ENCODE data around the gene SRGAP1.

Gene SRGAP1

GRCh38 chr12:63912651-63913050, 68.2 kb downstream of the SRGAP1 start:
- DNase-seq = no peak

GRCh38 chr12:63913929-63914328, 69.4 kb downstream of the SRGAP1 start:
- DNase-seq = no peak

GRCh38 chr12:63915105-63915800, 70.8 kb downstream of the SRGAP1 start:
- DNase-seq = no peak

- no peak for DNase-seq
Observed at GRCh38 chr12:63916561-63917476, 72.3 kb downstream of the SRGAP1 start.

GRCh38 chr12:63917477-63917862, 73.0 kb downstream of the SRGAP1 start:
- DNase-seq = no peak

- no peak for DNase-seq
Observed at GRCh38 chr12:63917864-63918799, 73.6 kb downstream of the SRGAP1 start.

GRCh38 chr12:63918800-63919300, 74.3 kb downstream of the SRGAP1 start:
- DNase-seq = no peak

- no peak for DNase-seq
Observed at GRCh38 chr12:63919756-63920155, 75.3 kb downstream of the SRGAP1 start.

GRCh38 chr12:63921157-63921556, 76.7 kb downstream of the SRGAP1 start:
- no peak for DNase-seq

GRCh38 chr12:63922474-63922873, 78.0 kb downstream of the SRGAP1 start:
- DNase-seq = no peak

- no peak for DNase-seq
Observed at GRCh38 chr12:63924781-63925180, 80.3 kb downstream of the SRGAP1 start.

GRCh38 chr12:63927511-63927910, 83.0 kb downstream of the SRGAP1 start:
- DNase-seq = no peak

GRCh38 chr12:63928305-63928704, 83.8 kb downstream of the SRGAP1 start:
- DNase-seq = no peak

- no peak for DNase-seq
Observed at GRCh38 chr12:63929426-63929825, 84.9 kb downstream of the SRGAP1 start.

GRCh38 chr12:63930971-63931370, 86.5 kb downstream of the SRGAP1 start:
- DNase-seq = no peak

GRCh38 chr12:63931703-63932102, 87.2 kb downstream of the SRGAP1 start:
- DNase-seq = no peak

- no peak for DNase-seq
Observed at GRCh38 chr12:63934936-63935335, 90.4 kb downstream of the SRGAP1 start.

GRCh38 chr12:63935361-63935760, 90.9 kb downstream of the SRGAP1 start:
- DNase-seq = no peak

- DNase-seq = no peak
Observed at GRCh38 chr12:63937378-63938316, 93.1 kb downstream of the SRGAP1 start.

- DNase-seq = no peak
Observed at GRCh38 chr12:63940310-63941005, 96.0 kb downstream of the SRGAP1 start.
